Mammary epithelial cell (primary cell): ENCODE data around the gene ST14.

Source experiments
- CTCF ChIP-seq, 2 donors: IDR thresholded peaks in 1 of 2; conservative IDR thresholded peaks in 1 of 2; 2 replicates each; pipeline ENCODE4 v1.5.1; 2011 to 2012; ENCODE audit warnings: inconsistent platforms in 2 of 2, low read length in 2 of 2, mild to moderate bottlenecking in 2 of 2, control low read depth in 1 of 2, low read depth in 1 of 2; ENCODE audit not compliant: insufficient read depth in 1 of 2; ENCODE audit errors: extremely low read depth in 1 of 2
- EZH2 ChIP-seq: IDR thresholded peaks from 2 replicates; pipeline ENCODE4 v1.6.1; 2012; ENCODE audit warnings: low read length, inconsistent platforms, borderline replicate concordance

GRCh38 chr11:130137999-130138398 is 21.6 kb upstream of the ST14 start:
- no peak for TF ChIP-seq CTCF (conservative IDR thresholded peaks at IDR 0.05 in 1 of 2, IDR thresholded peaks at IDR 0.05 in 1 of 2; ENCODE audit: extremely low read depth in 1 of 2, insufficient read depth in 1 of 2, low read depth in 1 of 2, low read length in 2 of 2)
- no peak for TF ChIP-seq EZH2
